GM21576 (cell line): ENCODE measurements around the gene UNC45A.
"Not testable (repeated sequence)": the region's sequence is repeated elsewhere in the genome, so short reads cannot be mapped to it uniquely, and the experiment has no call there.

Experiments
- ATAC-seq: cut with Tn5 transposase; IDR thresholded peaks from one replicate; pipeline ENCODE4 v1.9.1; 2021; ENCODE audit warnings: mild to moderate bottlenecking, moderate library complexity; ENCODE audit not compliant: unreplicated experiment

The UNC45A gene

GRCh38 chr15:90915808-90916440 lies 19.2 kb upstream of the UNC45A start:
- no peak for ATAC-seq

- ATAC-seq = no peak
Measured at GRCh38 chr15:90916461-90916860, 18.6 kb upstream of the UNC45A start.

- ATAC-seq = no peak
Measured at GRCh38 chr15:90917569-90917968, 17.5 kb upstream of the UNC45A start.

DNA sequence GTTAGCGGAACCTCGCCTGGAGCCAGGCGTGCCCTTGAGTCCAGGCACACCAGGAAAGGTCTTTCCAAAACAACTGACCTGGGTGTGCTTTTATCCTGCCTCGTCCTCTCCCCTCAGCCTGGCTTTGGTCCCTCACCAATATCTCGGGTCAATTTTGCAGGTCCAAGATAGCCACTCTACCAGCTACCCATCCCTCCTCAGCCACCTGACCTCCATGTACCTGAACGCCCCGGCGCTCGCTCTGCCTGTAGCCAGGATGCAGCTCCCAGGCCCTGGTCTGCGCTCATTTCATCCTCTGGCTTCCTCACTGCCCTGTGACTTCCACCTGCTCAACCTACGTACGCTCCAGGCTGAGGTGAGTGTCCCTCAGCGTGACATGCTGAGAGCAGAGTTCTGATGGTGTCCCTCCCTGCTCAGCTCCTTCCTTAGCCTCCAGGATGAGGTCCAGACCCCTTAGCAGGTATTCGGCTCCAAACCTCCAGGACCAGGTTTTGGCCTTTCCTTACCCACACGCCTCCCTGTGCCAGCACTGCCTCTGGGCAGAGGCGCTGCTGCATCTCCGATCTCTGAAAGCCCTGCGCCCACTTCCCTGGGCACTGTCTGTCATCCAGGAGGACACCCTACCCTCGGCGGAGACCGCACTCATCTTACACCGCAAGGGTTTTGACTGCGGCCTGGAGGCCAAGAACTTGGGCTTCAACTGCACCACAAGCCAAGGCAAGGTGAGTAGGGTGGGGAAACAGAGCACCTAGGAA lies 16.9 kb upstream of the UNC45A start:
- no peak for ATAC-seq

DNA sequence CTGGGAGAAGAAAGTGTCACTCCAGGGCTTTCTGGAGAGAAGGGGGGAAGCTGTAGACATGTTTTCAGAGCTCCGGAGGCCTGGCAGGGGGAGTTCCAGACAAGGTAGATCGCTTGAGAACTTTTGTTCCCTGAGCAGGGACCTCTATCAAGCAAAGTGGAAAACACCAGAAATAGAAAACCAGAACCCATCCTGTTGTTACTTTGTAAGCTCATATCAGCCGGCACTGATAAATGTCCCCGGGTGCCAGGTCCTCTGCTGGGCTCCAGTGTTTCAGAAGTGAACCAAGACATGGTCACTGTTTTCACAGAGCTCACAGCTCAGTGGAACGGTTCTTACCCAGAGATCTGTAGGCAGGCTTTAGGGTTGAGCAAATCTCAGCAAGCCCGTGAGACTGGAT lies 16.2 kb upstream of the UNC45A start:
- ATAC-seq = no peak

- no peak for ATAC-seq
Measured at GRCh38 chr15:90921887-90922286, 13.2 kb upstream of the UNC45A start.

DNA sequence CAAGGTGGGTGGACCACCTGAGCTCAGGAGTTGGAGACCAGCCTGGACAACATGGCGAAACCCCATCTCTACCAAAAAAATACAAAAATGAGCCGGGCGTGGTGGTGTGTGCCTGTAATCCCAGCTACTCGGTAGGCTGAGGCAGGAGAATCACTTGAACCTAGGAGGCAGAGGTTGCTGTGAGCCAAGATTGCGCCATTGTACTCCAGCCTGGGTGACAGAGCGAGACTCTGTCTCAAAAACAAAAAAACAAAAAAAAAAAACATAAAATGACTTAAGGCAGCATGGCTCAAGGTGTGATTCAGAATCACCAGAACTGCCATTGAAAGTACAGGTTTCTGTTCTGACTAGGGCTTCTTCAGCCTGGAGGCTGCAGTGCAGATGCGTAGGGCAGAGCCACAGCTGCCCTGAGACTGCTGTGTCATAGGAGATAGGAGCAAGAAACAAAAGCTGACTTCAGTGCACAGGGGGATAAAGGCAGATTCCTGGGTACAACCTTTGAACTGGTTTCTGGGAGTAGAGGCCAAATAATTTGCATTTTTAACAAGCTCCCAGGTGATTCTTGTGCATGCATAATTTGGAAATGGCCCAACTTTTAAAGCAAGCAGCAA lies 12.3 kb upstream of the UNC45A start:
- ATAC-seq = peak; percentile 76

- peak; percentile 76 for ATAC-seq
Measured at GRCh38 chr15:90924375-90924774, 10.7 kb upstream of the UNC45A start.

GRCh38 chr15:90926766-90927165 lies 8.3 kb upstream of the UNC45A start:
- ATAC-seq = not testable (repeated sequence)

GRCh38 chr15:90928106-90928505 lies 7.0 kb upstream of the UNC45A start:
- ATAC-seq = not testable (repeated sequence)

- ATAC-seq = no peak
Measured at GRCh38 chr15:90929246-90930019, 5.7 kb upstream of the UNC45A start.

DNA sequence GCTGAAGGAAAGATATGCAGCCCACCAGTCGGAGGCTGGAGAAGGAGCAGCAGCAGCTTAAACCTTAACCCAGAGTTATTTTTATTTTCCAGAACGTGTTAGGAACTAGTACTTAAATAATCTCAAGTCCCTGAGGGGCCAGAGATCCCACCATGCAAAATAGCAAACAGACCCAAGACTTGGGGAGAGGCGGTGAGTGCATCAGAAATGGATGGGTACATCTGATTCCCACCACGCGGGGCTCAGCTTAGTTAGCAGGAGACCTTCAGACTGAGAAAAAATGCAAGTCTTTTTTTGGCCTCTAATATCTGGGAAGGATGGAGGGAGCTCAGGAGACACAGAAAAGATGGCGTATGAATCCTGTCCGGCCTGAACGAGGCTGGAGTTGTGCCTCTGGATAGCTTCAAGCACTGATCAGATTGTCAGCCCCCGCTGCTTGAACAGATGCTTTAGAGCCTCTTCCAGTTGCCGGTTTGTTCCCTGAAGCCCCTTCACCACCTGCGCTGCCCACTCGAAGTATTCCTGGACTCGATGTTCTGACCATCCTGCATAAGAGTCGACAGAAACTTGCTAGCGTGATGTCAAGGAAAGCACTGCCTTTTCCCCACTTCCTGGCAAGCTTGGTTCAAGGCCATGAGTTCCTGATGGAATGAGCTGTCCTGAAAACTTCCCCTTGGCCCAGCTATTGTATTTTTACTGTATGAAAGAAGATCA lies 4.1 kb upstream of the UNC45A start:
- no peak for ATAC-seq

DNA sequence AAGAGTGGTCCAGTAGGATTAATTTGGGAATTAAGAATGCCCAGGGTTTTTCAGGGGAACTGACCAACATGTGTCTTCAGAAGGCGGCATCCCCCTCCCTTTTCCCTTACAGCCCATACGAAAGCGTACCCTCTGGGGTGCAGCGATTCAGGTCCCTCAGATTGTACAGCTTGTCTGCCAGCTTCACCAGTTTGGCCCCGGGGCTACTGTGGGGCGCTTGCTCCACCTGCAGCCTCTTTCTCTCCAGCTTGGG lies 3.6 kb upstream of the UNC45A start:
- no peak for ATAC-seq

DNA sequence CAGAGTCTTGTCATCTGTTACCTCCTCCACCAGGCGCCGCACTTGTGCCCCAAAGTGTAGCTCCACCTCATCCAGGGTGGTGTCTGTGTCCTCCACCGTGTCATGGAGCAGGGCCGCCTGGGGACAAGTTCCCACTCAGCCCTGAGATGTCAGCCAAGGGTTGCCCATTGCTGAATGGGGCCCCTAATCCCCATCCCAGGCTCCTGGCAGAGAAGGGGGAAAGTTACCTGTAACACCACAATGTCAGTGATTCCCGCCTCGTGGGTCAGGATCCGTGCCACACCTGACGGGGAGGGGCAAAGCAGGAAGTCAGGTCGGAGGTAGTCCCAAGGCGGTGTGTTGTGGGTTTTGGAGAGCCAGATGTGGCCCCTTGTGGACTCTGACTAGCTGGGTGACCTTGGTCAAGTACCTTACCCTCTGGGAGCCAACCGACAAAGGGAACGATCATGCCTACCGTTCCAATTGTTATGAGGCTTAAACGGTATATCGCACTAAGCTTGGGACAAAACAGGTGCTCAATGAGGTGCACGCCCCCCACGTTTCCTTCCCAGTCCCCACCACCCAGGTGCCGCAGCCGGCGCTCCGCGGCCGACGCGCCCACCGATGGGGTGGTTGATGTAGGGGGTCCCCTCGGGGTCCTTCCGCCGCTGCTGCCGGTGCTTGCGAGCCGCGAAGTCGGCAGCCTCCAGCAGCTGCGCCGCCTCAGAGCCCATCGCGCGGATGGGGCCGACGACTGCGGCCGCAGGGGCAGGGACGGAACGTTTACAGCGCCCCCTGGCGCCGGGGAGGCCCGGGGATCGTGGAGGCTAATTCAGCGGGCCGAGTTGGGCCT lies 3.0 kb upstream of the UNC45A start, which contains the start of gene HDDC3:
TSS of gene HDDC3 (minus strand) at position 722 of the 832 bp plus-strand sequence. CDS start at position 713, 9 bp downstream.
- peak; percentile 47 for ATAC-seq

GRCh38 chr15:90932660-90932991 lies 2.5 kb upstream of the UNC45A start:
- ATAC-seq = no peak

- ATAC-seq = no peak
Measured at GRCh38 chr15:90933301-90933700, 1.8 kb upstream of the UNC45A start.

DNA sequence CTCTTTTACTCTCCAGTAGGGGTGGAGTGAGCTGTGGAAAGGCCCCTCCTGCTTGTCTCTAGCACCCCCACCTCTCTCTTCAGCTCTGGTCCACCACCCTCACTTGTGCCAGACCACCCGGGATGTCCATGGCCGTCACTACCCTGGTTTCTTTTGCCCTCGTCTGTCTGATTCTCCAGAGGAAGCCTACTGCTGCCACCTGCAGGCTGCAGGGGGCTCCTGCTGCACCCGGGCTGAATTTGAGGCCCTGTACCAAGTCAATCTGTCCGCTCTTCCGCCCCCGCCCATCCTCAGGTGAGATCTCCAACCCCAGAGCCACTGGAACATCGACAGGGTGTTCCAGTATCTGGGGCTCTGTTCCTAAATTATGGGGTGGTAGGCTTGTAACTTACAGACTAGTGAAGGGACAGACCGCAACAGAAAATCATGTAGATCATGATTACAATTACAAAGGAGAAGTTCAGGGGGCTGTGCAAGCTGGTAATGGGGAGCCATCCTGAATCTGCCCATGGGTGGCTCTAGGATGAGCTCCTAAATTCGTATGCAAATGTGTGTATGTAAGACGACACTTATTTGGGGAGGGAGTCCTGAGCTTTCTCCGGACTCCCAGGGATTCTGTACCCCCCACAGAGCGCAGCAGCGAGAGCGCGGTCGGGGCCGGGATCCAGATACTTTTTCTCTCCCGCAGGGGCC lies 683 bp upstream of the UNC45A start:
- peak; percentile 29 for ATAC-seq

GRCh38 chr15:90936823-90937222 lies 1.7 kb downstream of the UNC45A start:
- ATAC-seq = no peak

- no peak for ATAC-seq
Measured at GRCh38 chr15:90938261-90938660, 3.2 kb downstream of the UNC45A start.

DNA sequence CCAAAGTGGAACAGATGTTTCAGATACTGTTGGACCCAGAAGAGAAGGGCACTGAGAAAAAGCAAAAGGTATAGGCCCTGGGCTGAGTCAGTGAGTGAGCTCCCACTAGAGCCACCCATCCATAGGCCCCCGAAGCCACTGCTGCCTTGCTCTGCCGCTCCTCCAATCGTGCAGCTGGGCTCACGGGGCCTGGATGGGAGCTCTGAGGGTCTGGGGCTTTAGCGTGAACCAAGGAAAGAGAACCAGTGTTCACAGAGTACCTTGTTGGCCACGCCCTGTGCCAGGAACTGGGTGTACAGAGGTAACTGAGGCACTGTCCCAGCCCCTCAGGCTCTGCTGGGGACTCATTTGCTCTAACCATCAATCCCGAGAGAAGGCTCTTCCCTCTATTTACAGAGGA lies 4.7 kb downstream of the UNC45A start:
- ATAC-seq = no peak
